HG03280 (cell line): ENCODE results near the gene DEPDC4.
"Not testable (repeated sequence)": the region's sequence is repeated elsewhere in the genome, so short reads cannot be mapped to it uniquely, and the experiment has no call there.

ENCODE experiments used
- ATAC-seq: cut with Tn5 transposase; IDR thresholded peaks from one replicate; pipeline ENCODE4 v1.9.1; 2021; ENCODE audit warnings: mild to moderate bottlenecking, moderate library complexity; ENCODE audit not compliant: unreplicated experiment

The DEPDC4 gene

GRCh38 chr12:100265732-100266584 is 921 bp downstream of the DEPDC4 start:
- peak; percentile 10 for ATAC-seq

GRCh38 chr12:100265107-100265506 is 1.8 kb downstream of the DEPDC4 start:
- ATAC-seq: not testable (repeated sequence)

GRCh38 chr12:100263131-100263530 is 3.7 kb downstream of the DEPDC4 start:
- ATAC-seq: no peak

DNA sequence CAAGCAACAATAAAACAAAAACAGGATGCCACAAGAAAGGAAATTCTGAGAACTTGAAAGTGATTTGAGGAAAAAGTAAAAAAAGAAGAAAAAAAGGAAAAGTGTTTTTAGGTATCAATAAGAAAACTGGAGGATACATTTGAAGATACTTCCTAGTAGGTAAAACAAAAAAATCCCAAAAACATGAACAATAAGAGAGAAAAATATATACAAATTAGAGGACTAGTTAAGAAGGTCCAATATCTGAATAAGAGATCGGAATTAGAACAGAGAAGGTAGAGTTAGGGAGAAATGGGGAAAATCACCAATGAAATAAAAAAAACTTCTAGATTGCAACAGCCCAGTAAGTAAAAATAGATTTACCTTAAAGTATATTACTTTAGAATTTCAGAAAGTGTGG is 8.8 kb downstream of the DEPDC4 start:
- ATAC-seq: no peak

- ATAC-seq: no peak
Measured at GRCh38 chr12:100254876-100255275, 12.0 kb downstream of the DEPDC4 start.

- no peak for ATAC-seq
Measured at GRCh38 chr12:100253437-100253836, 13.4 kb downstream of the DEPDC4 start.

- no peak for ATAC-seq
Measured at GRCh38 chr12:100251917-100252316, 15.0 kb downstream of the DEPDC4 start.

DNA sequence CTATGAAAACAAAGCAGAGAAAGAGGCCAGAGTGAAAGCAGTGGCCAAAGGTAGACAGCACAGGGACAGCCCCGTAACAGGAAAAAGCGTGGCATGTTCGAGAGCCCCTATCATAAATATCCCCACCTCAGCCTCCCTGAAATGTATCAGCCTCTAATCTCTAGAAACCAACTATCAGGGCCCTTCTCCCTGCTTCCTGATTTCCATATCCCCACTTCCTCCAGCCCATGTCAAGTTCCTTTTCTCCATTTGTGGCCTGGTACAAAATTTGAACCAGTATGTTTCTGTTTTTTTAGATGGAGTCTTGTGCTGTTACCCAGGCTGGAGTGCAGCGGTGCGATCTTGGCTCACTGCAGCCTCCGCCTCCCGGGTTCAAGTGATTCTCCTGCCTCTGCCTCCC is 16.9 kb downstream of the DEPDC4 start:
- ATAC-seq: no peak

GRCh38 chr12:100248886-100249285 is 18.0 kb downstream of the DEPDC4 start:
- ATAC-seq: no peak

- no peak for ATAC-seq
Measured at GRCh38 chr12:100247765-100248164, 19.1 kb downstream of the DEPDC4 start.

- ATAC-seq: no peak
Measured at GRCh38 chr12:100243137-100243536, 23.7 kb downstream of the DEPDC4 start.

DNA sequence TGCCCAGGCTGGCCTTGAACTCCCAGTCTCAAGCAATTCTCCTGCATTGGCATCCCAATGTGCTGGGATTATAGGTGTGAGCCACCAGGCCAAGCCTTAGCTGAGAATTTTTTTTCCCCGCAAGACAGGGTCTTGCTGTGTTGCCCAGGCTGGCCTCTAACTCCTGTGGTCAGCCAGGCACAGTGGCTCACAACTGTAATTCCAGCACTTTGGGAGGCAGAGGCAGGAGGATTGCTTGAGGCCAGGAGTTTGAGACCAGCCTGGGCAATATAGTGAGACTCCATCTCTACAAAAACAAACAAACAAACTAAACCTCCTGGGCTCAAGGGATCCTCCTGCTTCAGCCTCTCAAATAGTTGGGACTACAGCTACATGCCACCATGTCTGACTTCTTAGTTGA is 27.3 kb downstream of the DEPDC4 start:
- ATAC-seq: no peak

GRCh38 chr12:100238801-100239200 is 28.1 kb downstream of the DEPDC4 start:
- ATAC-seq: no peak

GRCh38 chr12:100234591-100235304 is 32.1 kb downstream of the DEPDC4 start:
- ATAC-seq: peak; percentile 69

- ATAC-seq: no peak
Measured at GRCh38 chr12:100234166-100234565, 32.7 kb downstream of the DEPDC4 start.

GRCh38 chr12:100231873-100232272 is 35.0 kb downstream of the DEPDC4 start:
- ATAC-seq: not testable (repeated sequence)

- ATAC-seq: no peak
Measured at GRCh38 chr12:100229876-100230275, 37.0 kb downstream of the DEPDC4 start.

DNA sequence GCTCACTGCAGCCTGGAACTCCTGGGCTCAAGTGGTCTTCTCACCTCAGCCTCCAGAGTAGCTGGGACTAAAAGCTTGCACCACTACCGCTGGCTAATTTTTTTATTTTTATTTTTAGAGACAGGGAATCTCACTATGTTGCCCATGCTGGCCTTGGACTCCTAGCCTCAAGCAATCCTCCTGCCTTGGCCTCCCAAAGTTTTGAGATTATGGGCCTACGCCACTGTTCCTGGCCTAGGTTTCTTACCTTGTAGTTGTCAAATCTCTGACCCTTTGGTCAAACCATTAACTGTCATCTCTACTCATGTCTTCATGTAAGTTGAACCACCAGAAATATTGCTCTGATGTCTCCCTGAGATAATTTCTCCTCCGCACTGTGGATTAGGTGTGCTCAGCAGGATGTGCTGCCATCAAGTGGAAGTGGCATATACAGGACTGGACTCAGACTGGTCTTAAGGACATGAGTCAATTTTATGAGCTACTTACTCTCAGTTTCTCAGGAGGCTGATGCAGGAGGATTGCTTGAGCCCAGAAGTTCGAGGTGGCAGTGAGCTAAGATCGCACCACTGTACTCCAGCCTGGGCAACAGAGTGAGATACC is 37.7 kb downstream of the DEPDC4 start:
- ATAC-seq: no peak

- no peak for ATAC-seq
Measured at GRCh38 chr12:100225491-100225890, 41.4 kb downstream of the DEPDC4 start.

GRCh38 chr12:100222173-100222572 is 44.7 kb downstream of the DEPDC4 start:
- not testable (repeated sequence) for ATAC-seq

GRCh38 chr12:100221523-100221922 is 45.4 kb downstream of the DEPDC4 start:
- no peak for ATAC-seq
